ENCODE data around the gene PCBP1. TPM values are rescaled to one million over a fixed set of nuclear protein-coding genes. Genes with fewer than 3 reads are reported as not detected.
"Not testable (repeated sequence)": the region's sequence is repeated elsewhere in the genome, so short reads cannot be mapped to it uniquely, and the experiment has no call there.

PCBP1 gene
- total RNA-seq, 4 donors from 2014 or later, result 117 to 222 (median 167) TPM

DNA sequence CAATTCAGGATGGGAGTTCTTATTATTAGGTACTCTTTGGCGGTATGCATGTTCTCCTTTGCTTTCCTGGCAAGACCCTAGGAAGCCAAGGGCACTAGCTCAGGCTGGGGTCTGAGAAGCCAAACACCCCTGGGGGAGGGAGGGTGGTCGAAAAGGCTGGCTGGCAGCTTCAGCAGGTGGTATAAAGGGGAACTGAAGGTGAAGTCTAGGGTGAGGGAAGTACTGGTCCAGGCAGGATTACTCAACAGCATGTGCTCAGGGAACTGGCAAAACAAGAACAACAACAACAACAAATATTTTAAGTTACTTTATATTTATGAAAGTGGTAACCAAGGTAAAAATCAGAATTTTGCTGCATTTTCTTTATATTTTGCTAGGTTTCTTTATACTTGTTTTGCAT is 40.7 kb upstream of the PCBP1 start:
- Histone ChIP-seq H3K4me3 (no peak overlapping the region), H3K36me3 (peaks cover 0 to 85% of the 10 kb centered on the region in 2 donors), H3K9me3 (no peaks in the 10 kb centered on the region), H3K4me1 (peaks cover 0 to 19% (median 0%) of the 10 kb centered on the region in 3 donors), H3K27me3 (no peaks in the 10 kb centered on the region), H3K27ac (peak overlapping the region in 2 of 4 donors; percentile 11 to 17)
- no peak for ATAC-seq
- TF ChIP-seq EP300 (IDR thresholded peaks at IDR 0.05), result no peak
- TF ChIP-seq POLR2A (IDR thresholded peaks at IDR 0.05), result no peak
- TF ChIP-seq CTCF (IDR thresholded peaks at IDR 0.05), result no peak
- TF ChIP-seq POLR2AphosphoS5 (IDR thresholded peaks at IDR 0.05), result no peak
- WGBS, 2 donors (ENCODE audit: low coverage in 1 of 2), result 54 to 58% methylated on average over 2 of the region's 2 CpGs

GRCh38 chr2:70047451-70047850 is 39.8 kb upstream of the PCBP1 start:
- no peak for ATAC-seq
- 83 to 87% methylated on average over 2 to 4 of the region's 5 CpGs for WGBS, 2 donors (ENCODE audit: low coverage in 1 of 2)
- no peaks in the 10 kb centered on the region for H3K27me3 ChIP-seq
- H3K9me3 ChIP-seq, result no peaks in the 10 kb centered on the region
- peaks cover 0 to 91% of the 10 kb centered on the region in 2 donors for H3K36me3 ChIP-seq
- H3K27ac ChIP-seq, result peak overlapping the region in 1 of 4 donors; percentile 36
- H3K4me1 ChIP-seq, result peaks cover 0 to 19% (median 0%) of the 10 kb centered on the region in 3 donors
- no peak for TF ChIP-seq POLR2AphosphoS5 (IDR thresholded peaks at IDR 0.05)
- no peak for TF ChIP-seq CTCF (IDR thresholded peaks at IDR 0.05)
- TF ChIP-seq EP300 (IDR thresholded peaks at IDR 0.05), result no peak
- no peak for TF ChIP-seq POLR2A (IDR thresholded peaks at IDR 0.05)
- no peak overlapping the region for H3K4me3 ChIP-seq

DNA sequence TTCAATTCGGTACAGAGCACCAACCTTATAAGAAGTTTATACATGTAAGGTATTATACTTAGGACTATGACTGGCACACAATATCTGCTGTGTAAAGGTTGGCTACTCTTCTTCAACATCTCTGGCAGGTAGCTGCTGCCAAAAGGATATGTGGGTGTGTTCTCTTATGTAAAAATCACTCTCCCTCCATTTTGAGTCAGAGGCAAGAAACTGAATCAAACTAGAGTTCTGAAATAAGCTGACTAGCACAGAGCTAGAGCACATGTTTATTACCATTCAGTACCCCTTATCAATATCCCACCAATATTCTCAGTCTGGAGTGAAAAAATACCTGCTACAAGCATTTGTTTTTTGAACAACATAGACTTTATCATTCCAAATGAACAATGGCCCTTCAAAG is 38.0 kb upstream of the PCBP1 start:
- no peaks in the 10 kb centered on the region for H3K9me3 ChIP-seq
- H3K36me3 ChIP-seq, result peaks cover 0 to 92% of the 10 kb centered on the region in 2 donors
- no peak overlapping the region for H3K4me3 ChIP-seq
- no peak for TF ChIP-seq CTCF (IDR thresholded peaks at IDR 0.05)
- TF ChIP-seq POLR2A (IDR thresholded peaks at IDR 0.05), result no peak
- TF ChIP-seq POLR2AphosphoS5 (IDR thresholded peaks at IDR 0.05), result no peak
- TF ChIP-seq EP300 (IDR thresholded peaks at IDR 0.05), result no peak
- H3K27me3 ChIP-seq, result no peaks in the 10 kb centered on the region
- H3K27ac ChIP-seq, result no peak overlapping the region
- peaks cover 0 to 19% (median 0%) of the 10 kb centered on the region in 3 donors for H3K4me1 ChIP-seq
- ATAC-seq, result no peak
- no CpG with 5 or more reads among the region's 1 CpG for WGBS, 2 donors (ENCODE audit: low coverage in 1 of 2)

DNA sequence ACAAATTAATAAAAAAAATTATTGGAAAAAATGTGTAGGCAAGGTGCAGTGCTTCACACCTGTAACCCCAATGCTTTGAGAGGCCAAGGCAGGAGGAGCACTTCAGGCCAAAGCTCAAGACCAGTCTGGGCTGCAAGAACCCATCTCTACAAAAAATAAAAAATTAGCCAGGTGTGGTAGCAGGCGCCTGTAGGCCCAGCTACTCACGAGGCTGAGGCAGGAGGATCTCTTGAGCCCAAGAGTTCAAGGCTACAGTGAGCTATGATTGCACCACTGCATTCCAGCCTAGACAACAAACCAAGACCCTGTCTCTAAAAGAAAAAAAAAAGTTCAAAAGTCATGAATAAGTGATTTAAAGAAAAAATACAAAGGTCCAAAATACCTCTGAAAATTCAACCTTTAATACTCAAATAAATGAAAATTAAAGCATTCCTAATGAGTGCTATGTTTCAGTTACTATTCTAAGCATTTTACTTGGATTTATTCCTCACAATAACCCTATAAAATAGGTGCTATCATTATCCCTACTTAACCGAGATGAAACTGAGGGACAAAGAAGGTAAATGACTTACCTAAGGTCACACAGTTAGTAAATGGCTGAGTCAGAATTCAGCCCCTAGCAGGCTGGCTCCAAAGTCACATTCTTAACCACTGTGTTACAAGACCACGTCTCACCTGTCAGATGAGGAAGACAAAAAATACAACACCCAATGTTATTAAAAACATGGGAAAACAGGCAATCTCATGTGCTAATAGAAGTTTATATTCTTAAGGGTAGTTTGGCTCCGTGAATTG is 36.4 kb upstream of the PCBP1 start:
- H3K27ac ChIP-seq, result no peak overlapping the region
- no peak for TF ChIP-seq POLR2AphosphoS5 (IDR thresholded peaks at IDR 0.05)
- no peak for TF ChIP-seq CTCF (IDR thresholded peaks at IDR 0.05)
- no peak for TF ChIP-seq EP300 (IDR thresholded peaks at IDR 0.05)
- TF ChIP-seq POLR2A (IDR thresholded peaks at IDR 0.05), result no peak
- ATAC-seq, result no peak
- no peaks in the 10 kb centered on the region for H3K9me3 ChIP-seq
- H3K4me3 ChIP-seq, result no peak overlapping the region
- 76 to 82% methylated on average over 5 of the region's 5 CpGs for WGBS, 2 donors (ENCODE audit: low coverage in 1 of 2)
- no peaks in the 10 kb centered on the region for H3K27me3 ChIP-seq
- H3K36me3 ChIP-seq, result peaks cover 0 to 95% of the 10 kb centered on the region in 2 donors
- H3K4me1 ChIP-seq, result peaks cover 0 to 9% (median 0%) of the 10 kb centered on the region in 3 donors

DNA sequence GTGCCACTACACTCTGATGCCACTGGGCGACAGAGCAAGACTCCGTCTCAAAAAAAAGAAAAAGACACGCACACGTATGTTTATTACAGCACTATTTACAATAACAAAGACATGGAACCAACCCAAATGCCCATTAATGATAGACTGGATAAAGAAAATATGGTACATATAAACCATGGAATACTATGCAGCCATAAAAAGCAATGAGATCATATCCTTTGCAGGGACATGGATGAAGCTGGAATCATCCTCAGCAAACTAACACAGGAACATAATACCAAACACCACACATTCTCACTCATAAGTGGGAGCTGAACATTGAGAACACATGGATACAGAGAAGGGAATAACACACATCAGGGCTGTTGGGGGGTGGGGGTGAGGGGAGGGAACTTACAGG is 32.0 kb upstream of the PCBP1 start:
- WGBS, 2 donors (ENCODE audit: low coverage in 1 of 2), result 94 to 100% methylated on average over 2 to 4 of the region's 4 CpGs

More for the DNA sequence above, 32.0 kb upstream of the PCBP1 start:
- H3K27me3 ChIP-seq, H3K27ac ChIP-seq, H3K4me3 ChIP-seq, H3K4me1 ChIP-seq, H3K9me3 ChIP-seq, ATAC-seq: not testable (repeated sequence)
- H3K36me3 ChIP-seq, result peaks cover 0 to 97% of the 10 kb centered on the region in 2 donors
